GM12892 (cell line): ENCODE measurements around the gene FOSL2.

Source experiments
- POLR2A ChIP-seq: IDR thresholded peaks from 2 replicates; pipeline ENCODE4 v1.6.1; 2011; ENCODE audit warnings: low read depth, low read length, control low read depth
- POLR2AphosphoS5 ChIP-seq: IDR thresholded peaks from 2 replicates; pipeline ENCODE4 v1.6.1; 2011; ENCODE audit warnings: low read depth, low read length, control low read depth
- TAF1 ChIP-seq: IDR thresholded peaks from 2 replicates; pipeline ENCODE4 v1.6.1; 2011; ENCODE audit warnings: low read depth, mild to moderate bottlenecking, control low read depth, low read length, borderline replicate concordance

- no peak for TF ChIP-seq TAF1
- no peak for TF ChIP-seq POLR2A
- no peak for TF ChIP-seq POLR2AphosphoS5
Observed at GRCh38 chr2:28395334-28396061, 2.8 kb downstream of the FOSL2 start.
